ENCODE results near the gene SFI1.
"Not testable (repeated sequence)": the region's sequence is repeated elsewhere in the genome, so short reads cannot be mapped to it uniquely, and the experiment has no call there.

The SFI1 gene

GRCh38 chr22:31635638-31636306 lies 139.4 kb downstream of the SFI1 start:
- DNase-seq (ENCODE audit: low read depth, low spot score) = no peak

- DNase-seq (ENCODE audit: low read depth, low spot score) = no peak
These were observed 141.1 kb downstream of the SFI1 start for GRCh38 chr22:31637447-31637890.

GRCh38 chr22:31637891-31638618 lies 141.7 kb downstream of the SFI1 start:
- no peak for DNase-seq (ENCODE audit: low read depth, low spot score)

GRCh38 chr22:31639436-31640039 lies 143.2 kb downstream of the SFI1 start:
- no peak for DNase-seq (ENCODE audit: low read depth, low spot score)

GRCh38 chr22:31646186-31647019 lies 150.1 kb downstream of the SFI1 start:
- DNase-seq (ENCODE audit: low read depth, low spot score) = no peak

GRCh38 chr22:31647066-31647465 lies 150.7 kb downstream of the SFI1 start:
- no peak for DNase-seq (ENCODE audit: low read depth, low spot score)

GRCh38 chr22:31647523-31648320 lies 151.4 kb downstream of the SFI1 start:
- no peak for DNase-seq (ENCODE audit: low read depth, low spot score)

GRCh38 chr22:31650391-31650790 lies 154.1 kb downstream of the SFI1 start:
- DNase-seq (ENCODE audit: low read depth, low spot score) = no peak

GRCh38 chr22:31651664-31652063 lies 155.3 kb downstream of the SFI1 start:
- DNase-seq (ENCODE audit: low read depth, low spot score) = no peak

- DNase-seq (ENCODE audit: low read depth, low spot score) = no peak
These were observed 155.8 kb downstream of the SFI1 start for GRCh38 chr22:31652088-31652487.

- DNase-seq (ENCODE audit: low read depth, low spot score) = no peak
These were observed 156.8 kb downstream of the SFI1 start for GRCh38 chr22:31652911-31653684.

GRCh38 chr22:31653944-31654343 lies 157.6 kb downstream of the SFI1 start:
- DNase-seq (ENCODE audit: low read depth, low spot score) = no peak

GRCh38 chr22:31654408-31654807 lies 158.1 kb downstream of the SFI1 start:
- no peak for DNase-seq (ENCODE audit: low read depth, low spot score)

- no peak for DNase-seq (ENCODE audit: low read depth, low spot score)
These were observed 162.9 kb downstream of the SFI1 start for GRCh38 chr22:31659246-31659645.

GRCh38 chr22:31660860-31661341 lies 164.6 kb downstream of the SFI1 start:
- DNase-seq (ENCODE audit: low read depth, low spot score) = not testable (repeated sequence)

GRCh38 chr22:31661851-31662667 lies 165.7 kb downstream of the SFI1 start, which contains the start of gene PISD:
Gene PISD, minus strand, starts transcription at chr22:31662215. Its CDS starts 7 bp downstream, at chr22:31662208.
- DNase-seq (ENCODE audit: low read depth, low spot score) = peak; percentile 95

- DNase-seq (ENCODE audit: low read depth, low spot score) = no peak
These were observed 166.3 kb downstream of the SFI1 start for GRCh38 chr22:31662668-31663037.
